ENCODE data around the gene DCLK1. TPM values are rescaled to one million over a fixed set of nuclear protein-coding genes. Genes with fewer than 3 reads are reported as not detected.

DCLK1 gene
- total RNA-seq, 1 experiment from 2014 or later = 36.2 TPM

GRCh38 chr13:35729926-35730627 is 401.1 kb downstream of the DCLK1 start:
- H3K4me1 Mint-ChIP-seq = peaks cover 4 to 11% of the 10 kb centered on the region in 2 experiments
- H3K56ac ChIP-seq (ENCODE audit: insufficient read length, low read depth, low read length) = no peak overlapping the region
- H4K20me1 ChIP-seq (ENCODE audit: control insufficient read depth, insufficient read depth, insufficient read length) = no peaks in the 10 kb centered on the region
- no peak overlapping the region for H3K4me2 ChIP-seq (ENCODE audit: insufficient read depth, insufficient read length, low read length)
- no peak overlapping the region for H3T11ph ChIP-seq (ENCODE audit: low read length)
- no peak overlapping the region for H3K27ac Mint-ChIP-seq
- no peaks in the 10 kb centered on the region for H3K36me3 Mint-ChIP-seq (ENCODE audit: insufficient read depth in 1 of 3, low read depth in 3 of 3)
- no peaks in the 10 kb centered on the region for H3K79me2 ChIP-seq (ENCODE audit: insufficient read depth, low read length)
- H3K18ac ChIP-seq (ENCODE audit: insufficient read length, low read depth, low read length) = no peak overlapping the region
- no peak overlapping the region for H3K23ac ChIP-seq (ENCODE audit: insufficient read length, low read depth, low read length)
- no peak overlapping the region for H4K5ac ChIP-seq (ENCODE audit: insufficient read length, low read depth, low read length)
- H3K27me3 Mint-ChIP-seq (ENCODE audit: low read depth) = no peaks in the 10 kb centered on the region
- H3K27me3 ChIP-seq (ENCODE audit: insufficient read depth, low read length) = no peaks in the 10 kb centered on the region
- H2BK120ac ChIP-seq (ENCODE audit: low read depth, low read length, poor library complexity, severe bottlenecking) = no peak overlapping the region
- no peak overlapping the region for H2BK20ac ChIP-seq (ENCODE audit: low read depth, low read length, poor library complexity, severe bottlenecking)
- no peak overlapping the region for H2BK5ac ChIP-seq (ENCODE audit: insufficient read length, low read length)
- no peaks in the 10 kb centered on the region for H3K79me1 ChIP-seq (ENCODE audit: insufficient read depth, low read depth, low read length, poor library complexity, severe bottlenecking)
- no peak overlapping the region for H3K4me3 Mint-ChIP-seq
- H3K9ac ChIP-seq (ENCODE audit: extremely low read depth, insufficient read length, low read length) = no peak overlapping the region
- WGBS (ENCODE audit: extremely low coverage, insufficient read length, low lambda C conversion rate) = no CpG with 5 or more reads among the region's 5 CpGs
- no peak overlapping the region for H4K91ac ChIP-seq (ENCODE audit: insufficient read length, low read depth, low read length)
- H2AK5ac ChIP-seq (ENCODE audit: insufficient read length, low read length) = no peak overlapping the region
- no peak overlapping the region for H2AFZ ChIP-seq (ENCODE audit: low read length)
- H3K4ac ChIP-seq (ENCODE audit: low read depth, low read length) = no peak overlapping the region
- no peak overlapping the region for H4K8ac ChIP-seq (replicated peaks; ENCODE audit: insufficient read length, low read depth, low read length)
- no peak overlapping the region for H2BK15ac ChIP-seq (ENCODE audit: low read depth, low read length)
- H3K27ac ChIP-seq (ENCODE audit: insufficient read length, low read depth, low read length) = no peak overlapping the region
- H3K4me1 ChIP-seq (ENCODE audit: insufficient read depth, low read length) = no peaks in the 10 kb centered on the region
- no peak for DNase-seq
- H2BK12ac ChIP-seq (ENCODE audit: insufficient read length, low read depth, low read length) = no peak overlapping the region
- H3K9me3 Mint-ChIP-seq = no peaks in the 10 kb centered on the region
- no peaks in the 10 kb centered on the region for H3K23me2 ChIP-seq (ENCODE audit: insufficient read length, low read depth, low read length, poor library complexity, severe bottlenecking)
- H3K14ac ChIP-seq (ENCODE audit: insufficient read depth, low read length) = no peak overlapping the region
- no peak for TF ChIP-seq CTCF (conservative IDR thresholded peaks at IDR 0.05)
- H3K9me3 ChIP-seq (ENCODE audit: control insufficient read depth, low read depth, low read length) = no peaks in the 10 kb centered on the region
